Choroid plexus epithelial cell (primary cell): ENCODE measurements around the gene TPRN.

Experiments used
- DNase-seq: peaks from one replicate; pipeline ENCODE4 v3.0.0-alpha.2; 2010; ENCODE audit warnings: low read depth
- H3K4me3 ChIP-seq: 2 replicates; pipeline ENCODE4 v1.5.1; 2011; ENCODE audit warnings: low read depth, mild to moderate bottlenecking, control low read depth, low read length, moderate library complexity
- CTCF ChIP-seq: conservative IDR thresholded peaks from 2 replicates; pipeline ENCODE4 v1.5.1; 2011; ENCODE audit warnings: low read depth, mild to moderate bottlenecking, control low read depth, inconsistent platforms, low read length, moderate library complexity

The TPRN gene

GRCh38 chr9:137199411-137200121, 975 bp downstream of the TPRN start:
- H3K4me3 ChIP-seq: peak overlapping the region; percentile 57
- DNase-seq: peak; percentile 54
- TF ChIP-seq CTCF: no peak

GRCh38 chr9:137198902-137199283, 1.6 kb downstream of the TPRN start:
- no peak for TF ChIP-seq CTCF
- H3K4me3 ChIP-seq: peak overlapping the region; percentile 57
- DNase-seq: no peak

- no peak for TF ChIP-seq CTCF
- DNase-seq: no peak
- no peak overlapping the region for H3K4me3 ChIP-seq
These were observed 2.3 kb downstream of the TPRN start for GRCh38 chr9:137198051-137198901.

- no peak for TF ChIP-seq CTCF
- H3K4me3 ChIP-seq: no peak overlapping the region
These were observed 4.9 kb downstream of the TPRN start for GRCh38 chr9:137195525-137196220.

GRCh38 chr9:137194909-137195308, 5.6 kb downstream of the TPRN start:
- TF ChIP-seq CTCF: no peak
- H3K4me3 ChIP-seq: no peak overlapping the region
- no peak for DNase-seq

More at GRCh38 chr9:137195525-137196220, 4.9 kb downstream of the TPRN start:
- DNase-seq: no peak

- TF ChIP-seq CTCF: no peak
- H3K4me3 ChIP-seq: no peak overlapping the region
- no peak for DNase-seq
These were observed 6.2 kb downstream of the TPRN start for GRCh38 chr9:137194388-137194787.
